ENCODE data around the gene FLNC.
A peak's percentile ranks its signal among the peaks of the same experiment; 100 is the strongest.

The FLNC gene

DNA sequence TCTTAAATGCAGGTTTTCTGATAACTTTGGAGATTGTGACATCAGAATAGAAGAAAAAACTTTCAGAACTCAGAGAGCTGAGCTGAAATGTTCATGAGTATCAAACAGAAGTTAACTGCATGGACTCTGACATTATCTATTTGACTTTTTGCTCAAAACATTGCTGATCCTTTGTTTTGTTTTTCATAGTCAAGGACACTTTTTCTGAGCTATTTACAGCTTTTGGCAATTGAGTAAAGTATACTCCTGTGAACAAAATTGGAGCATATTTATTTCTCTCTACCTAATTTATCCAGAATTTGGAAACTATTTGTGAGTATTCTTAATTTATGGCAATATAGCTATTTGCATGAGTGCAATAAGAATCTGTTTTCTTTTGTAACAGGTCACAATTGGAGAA, 69.2 kb downstream of the FLNC start:
- DNase-seq: no peak

DNA sequence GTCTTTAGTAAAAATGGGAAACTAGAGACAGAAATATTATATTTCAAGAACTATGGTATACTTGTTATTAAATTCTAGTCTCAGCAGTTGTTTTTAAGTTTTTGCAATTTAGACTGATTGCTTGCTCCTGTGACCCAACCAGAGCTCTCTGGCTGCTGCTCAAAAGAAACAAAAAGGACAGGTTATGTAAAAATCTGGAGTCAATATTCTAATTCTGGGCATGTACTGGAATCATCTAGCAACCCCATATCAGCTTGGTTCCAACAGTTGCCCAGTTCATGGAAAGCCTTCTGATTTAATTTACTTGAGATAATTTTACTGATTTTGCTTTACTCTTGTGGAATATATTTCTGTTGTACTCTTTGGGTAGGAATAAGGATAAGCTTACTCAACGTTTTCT, 70.0 kb downstream of the FLNC start:
- DNase-seq: no peak

DNA sequence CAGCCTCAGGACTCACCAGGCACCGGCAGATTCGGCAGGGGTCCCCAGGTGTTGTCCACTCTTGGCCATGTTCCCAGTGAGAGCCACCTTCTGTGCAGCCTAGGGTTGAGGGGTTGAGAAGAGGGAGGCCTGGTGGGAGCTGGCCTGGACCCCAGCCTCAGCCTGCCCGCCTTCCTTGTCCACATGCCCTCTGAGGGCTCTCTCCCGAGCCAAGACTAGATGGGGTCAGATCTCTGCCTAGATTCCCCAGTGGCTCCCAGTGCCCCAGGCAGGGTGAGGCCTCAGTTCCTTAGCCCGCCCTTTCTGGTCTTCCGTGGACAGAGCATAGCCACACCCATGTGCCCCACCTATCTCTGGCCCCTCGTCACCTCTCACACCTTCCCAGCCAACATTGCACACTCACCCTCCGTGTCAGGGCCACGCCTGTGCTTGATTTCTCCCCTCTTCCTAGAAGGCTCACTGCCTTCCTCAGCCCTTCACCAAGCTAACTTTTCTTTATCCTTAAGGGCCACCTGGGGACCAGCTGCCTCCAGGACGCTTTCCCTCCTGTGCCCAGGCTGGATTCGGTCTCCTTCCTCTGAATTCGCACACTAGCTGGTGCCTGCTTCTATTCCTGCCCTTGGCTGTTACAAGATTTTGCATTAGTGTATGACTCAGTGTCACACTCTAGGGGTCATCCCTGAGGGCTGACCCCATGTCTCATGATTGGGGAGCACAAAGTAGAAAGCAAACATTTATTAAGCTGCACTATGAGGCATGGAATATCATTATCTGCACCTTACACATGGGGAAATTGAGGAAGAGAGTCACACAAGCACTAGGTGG, 72.8 kb downstream of the FLNC start:
- DNase-seq: no peak

- no peak for DNase-seq
These were observed 73.6 kb downstream of the FLNC start for GRCh38 chr7:128903621-128904361.

- peak; percentile 75 for DNase-seq
These were observed 74.4 kb downstream of the FLNC start for GRCh38 chr7:128904381-128905197.

- DNase-seq: no peak
These were observed 76.0 kb downstream of the FLNC start for GRCh38 chr7:128906001-128906765.

GRCh38 chr7:128906766-128907559, 76.8 kb downstream of the FLNC start:
- no peak for DNase-seq
